Chondrocyte (in vitro differentiated cells): ENCODE measurements around the gene HAPSTR1. TPM values are rescaled to one million over a fixed set of nuclear protein-coding genes. Genes with fewer than 3 reads are reported as not detected.
A peak's percentile ranks its signal among the peaks of the same experiment; 100 is the strongest.
"Not testable (repeated sequence)": the region's sequence is repeated elsewhere in the genome, so short reads cannot be mapped to it uniquely, and the experiment has no call there.

Experiments used
- DNase-seq: peaks from one replicate; pipeline ENCODE4 v3.0.0; 2021; ENCODE audit warnings: mixed read lengths, low spot score
- H3K27ac Mint-ChIP-seq: one replicate; pipeline ENCODE4 v1.8.0; 2021; ENCODE audit warnings: mild to moderate bottlenecking, moderate library complexity, mixed read lengths; ENCODE audit not compliant: unreplicated experiment
- H3K27me3 Mint-ChIP-seq: 2 replicates; pipeline ENCODE4 v1.8.0; 2021; ENCODE audit warnings: low read depth, mixed read lengths
- H3K36me3 Mint-ChIP-seq: 2 replicates; pipeline ENCODE4 v1.8.0; 2021; ENCODE audit warnings: low read depth, mixed read lengths
- H3K4me1 Mint-ChIP-seq: 2 replicates; pipeline ENCODE4 v1.8.0; 2021; ENCODE audit warnings: low read depth, mild to moderate bottlenecking, mixed read lengths
- H3K4me3 Mint-ChIP-seq: one replicate; pipeline ENCODE4 v1.8.0; 2021; ENCODE audit warnings: mild to moderate bottlenecking, moderate library complexity, mixed read lengths; ENCODE audit not compliant: unreplicated experiment
- H3K9me3 Mint-ChIP-seq: 2 replicates; pipeline ENCODE4 v1.8.0; 2021; ENCODE audit warnings: low read depth, mixed read lengths
- total RNA-seq: library from RNA; stranded (reverse); gene quantifications from 3 replicates; pipeline ENCODE4 v1.2.1, GENCODE V29; 2021
- TF ChIP-seq, protein P1 (sequence below): fragments of 200-600 bp; sonication (generic); IDR thresholded peaks from 2 replicates; pipeline ENCODE4 v1.5.0; 2021; ENCODE audit warnings: antibody characterized with exemption, mild to moderate bottlenecking, moderate library complexity

HAPSTR1 gene
- total RNA-seq, 1 donor from 2014 or later: 82.5 TPM

DNA sequence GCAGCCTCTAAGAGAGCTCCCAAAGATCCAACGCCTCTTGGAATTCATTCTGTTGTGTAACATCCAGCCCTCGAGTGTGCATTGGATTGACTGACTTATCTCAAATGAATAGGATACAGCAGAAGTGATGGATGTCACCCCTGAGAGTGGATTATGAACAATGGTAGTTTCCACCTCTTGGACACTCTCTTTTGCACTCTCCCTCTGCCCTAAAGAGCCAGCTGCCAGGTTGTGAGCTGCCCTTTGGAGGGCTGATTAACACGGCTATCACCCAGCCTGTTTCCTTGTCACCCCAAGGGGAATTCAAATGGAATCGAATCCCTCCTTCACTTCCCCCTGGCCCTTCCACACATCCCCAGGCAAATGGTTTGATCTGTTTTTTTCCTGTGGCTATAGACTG, 21.2 kb upstream of the HAPSTR1 start:
- TF ChIP-seq, protein P1, sequence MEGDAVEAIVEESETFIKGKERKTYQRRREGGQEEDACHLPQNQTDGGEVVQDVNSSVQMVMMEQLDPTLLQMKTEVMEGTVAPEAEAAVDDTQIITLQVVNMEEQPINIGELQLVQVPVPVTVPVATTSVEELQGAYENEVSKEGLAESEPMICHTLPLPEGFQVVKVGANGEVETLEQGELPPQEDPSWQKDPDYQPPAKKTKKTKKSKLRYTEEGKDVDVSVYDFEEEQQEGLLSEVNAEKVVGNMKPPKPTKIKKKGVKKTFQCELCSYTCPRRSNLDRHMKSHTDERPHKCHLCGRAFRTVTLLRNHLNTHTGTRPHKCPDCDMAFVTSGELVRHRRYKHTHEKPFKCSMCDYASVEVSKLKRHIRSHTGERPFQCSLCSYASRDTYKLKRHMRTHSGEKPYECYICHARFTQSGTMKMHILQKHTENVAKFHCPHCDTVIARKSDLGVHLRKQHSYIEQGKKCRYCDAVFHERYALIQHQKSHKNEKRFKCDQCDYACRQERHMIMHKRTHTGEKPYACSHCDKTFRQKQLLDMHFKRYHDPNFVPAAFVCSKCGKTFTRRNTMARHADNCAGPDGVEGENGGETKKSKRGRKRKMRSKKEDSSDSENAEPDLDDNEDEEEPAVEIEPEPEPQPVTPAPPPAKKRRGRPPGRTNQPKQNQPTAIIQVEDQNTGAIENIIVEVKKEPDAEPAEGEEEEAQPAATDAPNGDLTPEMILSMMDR: no peak
- Mint-ChIP-seq H3K36me3 (no peaks in the 10 kb centered on the region), H3K4me3 (no peak overlapping the region), H3K9me3 (peaks cover 3% of the 10 kb centered on the region), H3K4me1 (peaks cover 14% of the 10 kb centered on the region), H3K27ac (no peak overlapping the region), H3K27me3 (no peaks in the 10 kb centered on the region)
- DNase-seq: no peak

DNA sequence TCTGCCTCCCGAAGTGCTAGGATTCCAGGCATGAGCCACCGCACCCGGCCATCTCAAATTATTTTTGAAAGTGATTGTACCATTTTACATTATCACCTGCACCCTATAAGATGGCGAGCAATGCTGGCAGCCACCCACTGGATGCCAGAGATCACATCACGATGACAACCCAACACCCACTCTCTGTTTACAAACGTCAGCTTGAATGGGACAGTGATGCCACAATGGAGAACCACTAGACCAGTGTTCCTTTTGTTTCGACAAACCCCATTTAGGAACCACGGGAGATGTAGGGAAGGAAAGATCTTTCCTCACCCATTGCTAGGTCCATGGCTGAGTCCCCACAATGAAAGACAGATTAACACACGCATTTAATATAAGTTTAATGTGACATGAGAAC, 20.1 kb upstream of the HAPSTR1 start:
- no peaks in the 10 kb centered on the region for H3K36me3 Mint-ChIP-seq

GRCh38 chr16:9072806-9073341, 18.6 kb upstream of the HAPSTR1 start:
- Mint-ChIP-seq H3K4me1 (peaks cover 36% of the 10 kb centered on the region), H3K27ac (peak overlapping the region; percentile 95), H3K9me3 (peaks cover 6% of the 10 kb centered on the region), H3K36me3 (no peaks in the 10 kb centered on the region), H3K27me3 (no peaks in the 10 kb centered on the region), H3K4me3 (no peak overlapping the region)
- no peak for DNase-seq
- TF ChIP-seq, protein P1: no peak

More for the DNA sequence above, 20.1 kb upstream of the HAPSTR1 start:
- Mint-ChIP-seq H3K4me1 (peaks cover 24% of the 10 kb centered on the region), H3K27me3 (no peaks in the 10 kb centered on the region), H3K9me3 (peaks cover 6% of the 10 kb centered on the region), H3K4me3 (no peak overlapping the region), H3K27ac (no peak overlapping the region)
- DNase-seq: peak; percentile 22
- TF ChIP-seq, protein P1: no peak

- TF ChIP-seq, protein P1: no peak
- DNase-seq: no peak
- H3K27ac Mint-ChIP-seq: peak overlapping the region; percentile 96
- peaks cover 41% of the 10 kb centered on the region for H3K4me1 Mint-ChIP-seq
- H3K9me3 Mint-ChIP-seq: peaks cover 12% of the 10 kb centered on the region
- no peaks in the 10 kb centered on the region for H3K36me3 Mint-ChIP-seq
- no peaks in the 10 kb centered on the region for H3K27me3 Mint-ChIP-seq
- no peak overlapping the region for H3K4me3 Mint-ChIP-seq
These were observed 16.0 kb upstream of the HAPSTR1 start for GRCh38 chr16:9075299-9076071.

DNA sequence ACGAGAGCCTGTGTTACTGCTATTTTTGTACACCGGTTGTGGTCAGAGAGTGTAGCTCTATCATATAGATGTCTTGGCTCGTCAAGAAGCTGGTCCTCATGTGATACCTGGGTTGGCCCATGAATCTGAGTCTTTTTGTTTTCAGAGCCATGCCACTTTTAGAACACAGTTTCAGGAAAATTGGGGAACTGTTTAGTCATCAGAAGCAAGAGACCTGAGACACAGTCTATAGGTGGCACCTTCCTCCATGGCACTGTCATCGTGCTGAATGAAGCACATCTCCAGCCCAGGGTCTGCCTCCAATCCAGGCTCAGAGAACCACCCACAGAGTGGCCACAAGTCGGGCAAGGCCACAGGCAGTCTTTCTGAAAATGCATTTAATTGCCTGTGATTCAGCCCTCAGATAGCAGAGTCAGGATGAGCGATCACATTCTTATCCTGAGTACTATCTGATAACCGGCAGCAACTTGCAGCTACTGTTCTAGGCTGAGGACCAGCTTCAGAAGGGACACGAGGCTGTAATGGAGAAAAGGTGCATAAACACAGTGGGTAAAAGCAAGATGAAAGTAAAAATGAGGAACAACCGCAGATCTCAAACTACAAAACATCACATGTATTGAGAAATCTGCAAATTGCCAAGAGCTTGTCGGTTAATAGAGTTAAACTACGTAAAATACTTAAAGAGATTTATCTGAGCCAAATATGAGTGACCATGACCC, 14.2 kb upstream of the HAPSTR1 start:
- Mint-ChIP-seq H3K27ac (peak overlapping the region; percentile 79), H3K9me3 (peaks cover 12% of the 10 kb centered on the region), H3K27me3 (no peaks in the 10 kb centered on the region), H3K4me3 (no peak overlapping the region), H3K4me1 (peaks cover 40% of the 10 kb centered on the region), H3K36me3 (no peaks in the 10 kb centered on the region)
- no peak for DNase-seq
- TF ChIP-seq, protein P1: no peak

GRCh38 chr16:9078467-9079429, 12.7 kb upstream of the HAPSTR1 start:
- H3K27me3 Mint-ChIP-seq, H3K4me3 Mint-ChIP-seq, H3K36me3 Mint-ChIP-seq, DNase-seq: not testable (repeated sequence)
- Mint-ChIP-seq H3K27ac (peak overlapping the region; percentile 59), H3K9me3 (peaks cover 12% of the 10 kb centered on the region), H3K4me1 (peaks cover 30% of the 10 kb centered on the region)
